ENCODE results near the gene MMP24OS.
"Not testable (repeated sequence)": the region's sequence is repeated elsewhere in the genome, so short reads cannot be mapped to it uniquely, and the experiment has no call there.

MMP24OS gene

GRCh38 chr20:35267092-35267491 is 10.8 kb downstream of the MMP24OS start:
- peaks cover 0 to 32% (median 22%) of the 10 kb centered on the region in 5 donors for H3K4me1 ChIP-seq (ENCODE audit: control insufficient read depth in 5 of 5, insufficient read depth in 5 of 5, low read length in 5 of 5)
- H3K27me3 ChIP-seq (ENCODE audit: control insufficient read depth in 5 of 5, insufficient read depth in 4 of 5, low read length in 5 of 5) = no peaks in the 10 kb centered on the region
- no peak overlapping the region for H3K4me3 ChIP-seq (ENCODE audit: low read depth in 1 of 5, low read length in 5 of 5)
- no peak overlapping the region for H3K27ac ChIP-seq (ENCODE audit: low read depth, low read length)
- H3K9me3 ChIP-seq (ENCODE audit: control insufficient read depth in 5 of 5, low read length in 5 of 5) = no peaks in the 10 kb centered on the region
- peaks cover 0 to 63% (median 28%) of the 10 kb centered on the region in 5 donors for H3K36me3 ChIP-seq (ENCODE audit: control insufficient read depth in 5 of 5, insufficient read depth in 5 of 5, low read length in 5 of 5)
- peak overlapping the region in 1 of 5 donors; percentile 23 for H3K9ac ChIP-seq (ENCODE audit: low read length in 5 of 5)

GRCh38 chr20:35264755-35265154 is 13.2 kb downstream of the MMP24OS start:
- Histone ChIP-seq H3K9me3 (ENCODE audit: control insufficient read depth in 5 of 5, low read length in 5 of 5) (no peaks in the 10 kb centered on the region), H3K36me3 (ENCODE audit: control insufficient read depth in 5 of 5, insufficient read depth in 5 of 5, low read length in 5 of 5) (peaks cover 0 to 57% (median 26%) of the 10 kb centered on the region in 5 donors), H3K27ac (ENCODE audit: low read depth, low read length) (no peak overlapping the region), H3K9ac (ENCODE audit: low read length in 5 of 5) (no peak overlapping the region), H3K4me3 (ENCODE audit: low read depth in 1 of 5, low read length in 5 of 5) (no peak overlapping the region), H3K4me1 (ENCODE audit: control insufficient read depth in 5 of 5, insufficient read depth in 5 of 5, low read length in 5 of 5) (peaks cover 0 to 11% (median 8%) of the 10 kb centered on the region in 5 donors), H3K27me3 (ENCODE audit: control insufficient read depth in 5 of 5, insufficient read depth in 4 of 5, low read length in 5 of 5) (no peaks in the 10 kb centered on the region)

- H3K9me3 ChIP-seq (ENCODE audit: control insufficient read depth in 5 of 5, low read length in 5 of 5) = no peaks in the 10 kb centered on the region
- H3K4me3 ChIP-seq (ENCODE audit: low read depth in 1 of 5, low read length in 5 of 5) = no peak overlapping the region
- peak overlapping the region in 1 of 5 donors; percentile 45 for H3K9ac ChIP-seq (ENCODE audit: low read length in 5 of 5)
- H3K27me3 ChIP-seq (ENCODE audit: control insufficient read depth in 5 of 5, insufficient read depth in 4 of 5, low read length in 5 of 5) = no peaks in the 10 kb centered on the region
- peaks cover 0 to 57% (median 26%) of the 10 kb centered on the region in 5 donors for H3K36me3 ChIP-seq (ENCODE audit: control insufficient read depth in 5 of 5, insufficient read depth in 5 of 5, low read length in 5 of 5)
- peaks cover 0 to 11% (median 8%) of the 10 kb centered on the region in 5 donors for H3K4me1 ChIP-seq (ENCODE audit: control insufficient read depth in 5 of 5, insufficient read depth in 5 of 5, low read length in 5 of 5)
- H3K27ac ChIP-seq (ENCODE audit: low read depth, low read length) = no peak overlapping the region
Measured at GRCh38 chr20:35263532-35264341, 14.2 kb downstream of the MMP24OS start.

GRCh38 chr20:35262731-35263531 is 15.0 kb downstream of the MMP24OS start:
- H3K27ac ChIP-seq (ENCODE audit: low read depth, low read length); H3K9me3 ChIP-seq (ENCODE audit: control insufficient read depth in 5 of 5, low read length in 5 of 5); H3K4me3 ChIP-seq (ENCODE audit: low read depth in 1 of 5, low read length in 5 of 5); H3K27me3 ChIP-seq (ENCODE audit: control insufficient read depth in 5 of 5, insufficient read depth in 4 of 5, low read length in 5 of 5): not testable (repeated sequence)
- H3K4me1 ChIP-seq (ENCODE audit: control insufficient read depth in 5 of 5, insufficient read depth in 5 of 5, low read length in 5 of 5) = peaks cover 0 to 11% (median 8%) of the 10 kb centered on the region in 5 donors
- peak overlapping the region in 1 of 5 donors; percentile 45 for H3K9ac ChIP-seq (ENCODE audit: low read length in 5 of 5)
- H3K36me3 ChIP-seq (ENCODE audit: control insufficient read depth in 5 of 5, insufficient read depth in 5 of 5, low read length in 5 of 5) = peaks cover 0 to 52% (median 22%) of the 10 kb centered on the region in 5 donors

- H3K4me3 ChIP-seq (ENCODE audit: low read depth in 1 of 5, low read length in 5 of 5); H3K27me3 ChIP-seq (ENCODE audit: control insufficient read depth in 5 of 5, insufficient read depth in 4 of 5, low read length in 5 of 5); H3K27ac ChIP-seq (ENCODE audit: low read depth, low read length); H3K9ac ChIP-seq (ENCODE audit: low read length in 5 of 5); H3K9me3 ChIP-seq (ENCODE audit: control insufficient read depth in 5 of 5, low read length in 5 of 5): not testable (repeated sequence)
- peaks cover 0 to 11% (median 8%) of the 10 kb centered on the region in 5 donors for H3K4me1 ChIP-seq (ENCODE audit: control insufficient read depth in 5 of 5, insufficient read depth in 5 of 5, low read length in 5 of 5)
- peaks cover 0 to 46% (median 16%) of the 10 kb centered on the region in 5 donors for H3K36me3 ChIP-seq (ENCODE audit: control insufficient read depth in 5 of 5, insufficient read depth in 5 of 5, low read length in 5 of 5)
Measured at GRCh38 chr20:35262321-35262720, 15.6 kb downstream of the MMP24OS start.

- Histone ChIP-seq H3K27me3 (ENCODE audit: control insufficient read depth in 5 of 5, insufficient read depth in 4 of 5, low read length in 5 of 5) (no peaks in the 10 kb centered on the region), H3K4me1 (ENCODE audit: control insufficient read depth in 5 of 5, insufficient read depth in 5 of 5, low read length in 5 of 5) (peaks cover 0 to 11% (median 8%) of the 10 kb centered on the region in 5 donors), H3K9me3 (ENCODE audit: control insufficient read depth in 5 of 5, low read length in 5 of 5) (no peaks in the 10 kb centered on the region), H3K9ac (ENCODE audit: low read length in 5 of 5) (no peak overlapping the region), H3K27ac (ENCODE audit: low read depth, low read length) (no peak overlapping the region), H3K36me3 (ENCODE audit: control insufficient read depth in 5 of 5, insufficient read depth in 5 of 5, low read length in 5 of 5) (peaks cover 0 to 33% (median 14%) of the 10 kb centered on the region in 5 donors), H3K4me3 (ENCODE audit: low read depth in 1 of 5, low read length in 5 of 5) (no peak overlapping the region)
Measured at GRCh38 chr20:35260426-35260825, 17.5 kb downstream of the MMP24OS start.

GRCh38 chr20:35257175-35257909 is 20.6 kb downstream of the MMP24OS start:
- no peak overlapping the region for H3K9ac ChIP-seq (ENCODE audit: low read length in 5 of 5)
- no peaks in the 10 kb centered on the region for H3K4me1 ChIP-seq (ENCODE audit: control insufficient read depth in 5 of 5, insufficient read depth in 5 of 5, low read length in 5 of 5)
- no peaks in the 10 kb centered on the region for H3K9me3 ChIP-seq (ENCODE audit: control insufficient read depth in 5 of 5, low read length in 5 of 5)
- peaks cover 0 to 24% (median 10%) of the 10 kb centered on the region in 5 donors for H3K36me3 ChIP-seq (ENCODE audit: control insufficient read depth in 5 of 5, insufficient read depth in 5 of 5, low read length in 5 of 5)
- H3K27ac ChIP-seq (ENCODE audit: low read depth, low read length) = no peak overlapping the region
- H3K4me3 ChIP-seq (ENCODE audit: low read depth in 1 of 5, low read length in 5 of 5) = no peak overlapping the region
- no peaks in the 10 kb centered on the region for H3K27me3 ChIP-seq (ENCODE audit: control insufficient read depth in 5 of 5, insufficient read depth in 4 of 5, low read length in 5 of 5)

GRCh38 chr20:35254448-35254999 is 23.4 kb downstream of the MMP24OS start:
- no peaks in the 10 kb centered on the region for H3K9me3 ChIP-seq (ENCODE audit: control insufficient read depth in 5 of 5, low read length in 5 of 5)
- peaks cover 0 to 13% (median 3%) of the 10 kb centered on the region in 5 donors for H3K36me3 ChIP-seq (ENCODE audit: control insufficient read depth in 5 of 5, insufficient read depth in 5 of 5, low read length in 5 of 5)
- H3K27ac ChIP-seq (ENCODE audit: low read depth, low read length) = no peak overlapping the region
- no peaks in the 10 kb centered on the region for H3K4me1 ChIP-seq (ENCODE audit: control insufficient read depth in 5 of 5, insufficient read depth in 5 of 5, low read length in 5 of 5)
- no peak overlapping the region for H3K4me3 ChIP-seq (ENCODE audit: low read depth in 1 of 5, low read length in 5 of 5)
- no peaks in the 10 kb centered on the region for H3K27me3 ChIP-seq (ENCODE audit: control insufficient read depth in 5 of 5, insufficient read depth in 4 of 5, low read length in 5 of 5)
- H3K9ac ChIP-seq (ENCODE audit: low read length in 5 of 5) = no peak overlapping the region

- no peak overlapping the region for H3K4me3 ChIP-seq (ENCODE audit: low read depth in 1 of 5, low read length in 5 of 5)
- no peaks in the 10 kb centered on the region for H3K27me3 ChIP-seq (ENCODE audit: control insufficient read depth in 5 of 5, insufficient read depth in 4 of 5, low read length in 5 of 5)
- H3K9me3 ChIP-seq (ENCODE audit: control insufficient read depth in 5 of 5, low read length in 5 of 5) = no peaks in the 10 kb centered on the region
- H3K4me1 ChIP-seq (ENCODE audit: control insufficient read depth in 5 of 5, insufficient read depth in 5 of 5, low read length in 5 of 5) = no peaks in the 10 kb centered on the region
- H3K9ac ChIP-seq (ENCODE audit: low read length in 5 of 5) = no peak overlapping the region
- H3K36me3 ChIP-seq (ENCODE audit: control insufficient read depth in 5 of 5, insufficient read depth in 5 of 5, low read length in 5 of 5) = peaks cover 0 to 13% (median 3%) of the 10 kb centered on the region in 5 donors
- H3K27ac ChIP-seq (ENCODE audit: low read depth, low read length) = no peak overlapping the region
Measured at GRCh38 chr20:35253010-35253409, 24.9 kb downstream of the MMP24OS start.
